H1 (cell line): ENCODE results near the gene RTN4RL2.

Experiments used
- CHD2 ChIP-seq: IDR thresholded peaks from 2 replicates; pipeline ENCODE4 v1.6.1; 2012; ENCODE audit warnings: low read length, improper control_type of control experiment
- CTCF ChIP-seq, 3 experiments: IDR thresholded peaks; 1 replicate in 2 of 3; 2 replicates in 1 of 3; pipeline versions ENCODE4 v1.5.1 to v1.6.1; 2011; ENCODE audit warnings: low read length in 3 of 3, mild to moderate bottlenecking in 3 of 3, inconsistent platforms in 2 of 3, low read depth in 1 of 3, moderate library complexity in 1 of 3; ENCODE audit not compliant: insufficient read depth in 1 of 3; ENCODE audit errors: control extremely low read depth in 1 of 3
- EGR1 ChIP-seq: IDR thresholded peaks from 2 replicates; pipeline ENCODE4 v1.6.1; 2011; ENCODE audit warnings: low read depth, low read length, borderline replicate concordance
- EP300 ChIP-seq, 2 experiments: IDR thresholded peaks; 1 replicate in 1 of 2; 2 replicates in 1 of 2; pipeline ENCODE4 v1.6.1; 2011 to 2012; ENCODE audit warnings: low read depth in 2 of 2, low read length in 2 of 2, mild to moderate bottlenecking in 2 of 2, borderline replicate concordance in 1 of 2, inconsistent platforms in 1 of 2, moderate library complexity in 1 of 2
- EZH2 ChIP-seq: fragments of 200-600 bp; sonication (generic); IDR thresholded peaks from 2 replicates; pipeline ENCODE4 v1.7.1; 2012; ENCODE audit warnings: low read depth, mild to moderate bottlenecking, moderate library complexity, low read length, inconsistent platforms; ENCODE audit not compliant: severe bottlenecking
- FOSL1 ChIP-seq: IDR thresholded peaks from 2 replicates; pipeline ENCODE4 v1.6.1; 2011; ENCODE audit warnings: mild to moderate bottlenecking, low read depth, low read length, moderate library complexity; ENCODE audit not compliant: insufficient read depth
- KDM5A ChIP-seq: fragments of 200-600 bp; IDR thresholded peaks from 2 replicates; pipeline ENCODE4 v1.7.1; 2012; ENCODE audit warnings: mild to moderate bottlenecking, low read length, inconsistent platforms, mixed read lengths
- RAD21 ChIP-seq, 2 experiments: IDR thresholded peaks in 1 of 2; conservative IDR thresholded peaks in 1 of 2; 2 replicates each; pipeline ENCODE4 v1.6.1; 2011; ENCODE audit warnings: low read depth in 2 of 2, low read length in 2 of 2, improper control_type of control experiment in 1 of 2, inconsistent platforms in 1 of 2, mild to moderate bottlenecking in 1 of 2, moderate library complexity in 1 of 2
- RFX5 ChIP-seq: IDR thresholded peaks from 2 replicates; pipeline ENCODE4 v1.6.1; 2011; ENCODE audit warnings: low read depth, low read length, improper control_type of control experiment, borderline replicate concordance
- SIRT6 ChIP-seq: IDR thresholded peaks from one replicate; pipeline ENCODE4 v1.7.1; 2012; ENCODE audit warnings: low read length, inconsistent platforms
- YY1 ChIP-seq: IDR thresholded peaks from 2 replicates; pipeline ENCODE4 v1.6.1; 2011; ENCODE audit warnings: low read depth, mild to moderate bottlenecking, low read length

- TF ChIP-seq CHD2: no peak
- no peak for TF ChIP-seq CTCF (IDR thresholded peaks at IDR 0.05; ENCODE audit: control extremely low read depth in 1 of 3, insufficient read depth in 1 of 3, low read depth in 1 of 3, low read length in 3 of 3)
- no peak for TF ChIP-seq EP300 (IDR thresholded peaks at IDR 0.05; ENCODE audit: borderline replicate concordance in 1 of 2, low read depth in 2 of 2, low read length in 2 of 2)
- TF ChIP-seq KDM5A: no peak
- no peak for TF ChIP-seq EGR1
- no peak for TF ChIP-seq EZH2
- no peak for TF ChIP-seq SIRT6
- no peak for TF ChIP-seq FOSL1
- no peak for TF ChIP-seq YY1
- no peak for TF ChIP-seq RAD21 (IDR thresholded peaks at IDR 0.05 in 1 of 2, conservative IDR thresholded peaks at IDR 0.05 in 1 of 2; ENCODE audit: low read depth in 2 of 2, low read length in 2 of 2)
- TF ChIP-seq RFX5: no peak
Observed at GRCh38 chr11:57439786-57440185, 20.5 kb upstream of the RTN4RL2 start.
